Measurements from ENCODE around the gene TMEM273.
A peak's percentile ranks its signal among the peaks of the same experiment; 100 is the strongest.

TMEM273 gene, protein sequence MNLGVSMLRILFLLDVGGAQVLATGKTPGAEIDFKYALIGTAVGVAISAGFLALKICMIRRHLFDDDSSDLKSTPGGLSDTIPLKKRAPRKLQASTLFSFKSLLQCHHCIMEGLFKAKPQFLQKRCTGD

DNA sequence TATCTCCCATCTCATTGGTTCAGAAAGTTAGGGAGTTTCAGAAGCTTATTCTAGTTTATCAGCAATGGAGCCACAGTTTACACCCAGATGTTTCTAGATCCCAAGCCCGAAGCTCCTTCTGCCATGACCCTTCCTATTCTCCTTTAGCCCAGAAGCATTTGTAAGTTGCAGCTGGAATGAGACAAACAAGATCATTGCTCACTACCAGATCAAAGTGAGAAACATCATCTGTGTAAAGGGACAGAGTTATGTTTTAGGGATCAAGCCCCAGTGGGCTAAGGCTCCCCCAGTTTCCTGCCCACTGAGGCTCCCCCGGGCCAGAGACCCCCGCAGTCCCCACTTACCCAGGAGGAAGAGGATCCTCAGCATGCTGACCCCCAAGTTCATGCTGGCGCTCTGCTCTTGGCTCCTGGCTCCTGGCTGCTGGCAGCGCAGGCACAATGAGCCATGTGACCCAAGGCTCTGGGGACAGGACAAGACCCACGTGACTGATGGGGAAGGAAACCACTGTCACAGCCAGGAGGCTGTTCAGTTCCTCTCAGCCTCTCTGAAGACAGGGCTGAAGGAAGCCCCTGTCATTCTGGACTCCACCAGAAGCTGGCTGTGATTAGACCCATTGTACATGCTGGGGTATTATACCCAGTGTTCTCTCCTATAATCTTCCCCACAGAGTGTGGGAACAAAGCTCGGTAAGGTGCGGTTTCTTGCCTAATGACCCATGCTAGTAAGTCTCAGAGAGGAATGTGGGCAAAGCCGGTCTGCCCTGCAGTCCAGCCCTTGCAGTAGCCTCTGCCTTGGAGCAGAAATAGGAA lies at the start of gene TMEM273:
TSS of gene TMEM273 (minus strand) at position 442 of the 812 bp plus-strand sequence. CDS start at position 387, 55 bp downstream.
- no peaks in the 10 kb centered on the region for H3K36me3 ChIP-seq (ENCODE audit: control insufficient read depth in 5 of 5, insufficient read depth in 5 of 5, low read length in 5 of 5)
- no peaks in the 10 kb centered on the region for H3K27me3 ChIP-seq (ENCODE audit: control insufficient read depth in 5 of 5, insufficient read depth in 4 of 5, low read length in 5 of 5)
- peak within 1 kb of the TSS; percentile 58 to 69 (median 64) for H3K4me3 ChIP-seq (ENCODE audit: low read depth in 1 of 5, low read length in 5 of 5)
- H3K4me1 ChIP-seq (ENCODE audit: control insufficient read depth in 5 of 5, insufficient read depth in 5 of 5, low read length in 5 of 5), result peaks cover 7 to 60% (median 38%) of the 10 kb centered on the region in 5 donors
- peak within 1 kb of the TSS; percentile 88 for H3K27ac ChIP-seq (ENCODE audit: low read depth, low read length)
- H3K9me3 ChIP-seq (ENCODE audit: control insufficient read depth in 5 of 5, low read length in 5 of 5), result no peaks in the 10 kb centered on the region
- H3K9ac ChIP-seq (ENCODE audit: low read length in 5 of 5), result peak within 1 kb of the TSS in 4 of 5 donors; percentile 19 to 75 (median 47)

DNA sequence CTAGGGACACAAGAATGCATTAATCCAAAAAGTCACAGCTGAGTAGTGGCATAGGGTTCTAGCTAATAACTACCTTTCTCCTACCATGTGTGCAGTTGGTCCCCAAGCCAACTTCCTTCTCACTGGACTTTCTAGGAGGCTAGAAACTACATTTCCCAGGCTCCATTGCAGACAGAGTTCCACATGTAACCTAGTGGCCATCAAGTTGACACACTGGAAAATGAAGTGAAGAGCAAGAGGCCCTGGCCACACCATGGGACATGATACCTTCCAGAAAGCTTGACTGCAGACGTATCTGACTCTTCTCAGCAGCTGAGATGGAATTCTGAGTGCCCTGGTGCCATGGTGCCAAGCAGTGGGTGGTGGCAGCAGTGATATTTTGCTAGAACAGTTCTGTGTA lies 49.8 kb upstream of the TMEM273 start:
- Histone ChIP-seq H3K4me1 (ENCODE audit: control insufficient read depth in 5 of 5, insufficient read depth in 5 of 5, low read length in 5 of 5) (peaks cover 0 to 8% (median 3%) of the 10 kb centered on the region in 5 donors), H3K4me3 (ENCODE audit: low read depth in 1 of 5, low read length in 5 of 5) (no peak overlapping the region), H3K27ac (ENCODE audit: low read depth, low read length) (no peak overlapping the region), H3K27me3 (ENCODE audit: control insufficient read depth in 5 of 5, insufficient read depth in 4 of 5, low read length in 5 of 5) (no peaks in the 10 kb centered on the region), H3K9me3 (ENCODE audit: control insufficient read depth in 5 of 5, low read length in 5 of 5) (no peaks in the 10 kb centered on the region), H3K9ac (ENCODE audit: low read length in 5 of 5) (no peak overlapping the region), H3K36me3 (ENCODE audit: control insufficient read depth in 5 of 5, insufficient read depth in 5 of 5, low read length in 5 of 5) (no peaks in the 10 kb centered on the region)

DNA sequence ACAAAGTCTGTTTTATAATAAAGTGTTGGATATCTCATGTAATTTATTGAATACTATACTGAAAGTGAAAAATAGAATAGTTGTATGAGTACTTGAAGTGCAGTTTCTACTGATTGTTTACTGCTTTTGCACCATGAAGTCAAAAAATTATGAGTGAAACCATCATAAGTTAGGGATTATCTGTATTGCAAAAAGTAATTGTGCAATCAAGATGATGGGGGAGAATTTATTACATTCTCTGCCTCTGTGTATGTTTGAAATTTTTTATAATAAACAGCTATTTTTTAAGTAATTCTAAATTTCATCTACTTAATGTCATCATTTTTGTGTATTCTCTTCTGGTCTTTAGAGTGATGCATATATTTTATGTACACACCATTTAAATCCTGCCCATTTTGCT lies 47.2 kb upstream of the TMEM273 start:
- Histone ChIP-seq H3K27me3 (ENCODE audit: control insufficient read depth in 5 of 5, insufficient read depth in 4 of 5, low read length in 5 of 5) (no peaks in the 10 kb centered on the region), H3K4me3 (ENCODE audit: low read depth in 1 of 5, low read length in 5 of 5) (no peak overlapping the region), H3K36me3 (ENCODE audit: control insufficient read depth in 5 of 5, insufficient read depth in 5 of 5, low read length in 5 of 5) (no peaks in the 10 kb centered on the region), H3K9me3 (ENCODE audit: control insufficient read depth in 5 of 5, low read length in 5 of 5) (no peaks in the 10 kb centered on the region), H3K9ac (ENCODE audit: low read length in 5 of 5) (no peak overlapping the region), H3K27ac (ENCODE audit: low read depth, low read length) (no peak overlapping the region), H3K4me1 (ENCODE audit: control insufficient read depth in 5 of 5, insufficient read depth in 5 of 5, low read length in 5 of 5) (peaks cover 0 to 3% (median 0%) of the 10 kb centered on the region in 5 donors)

DNA sequence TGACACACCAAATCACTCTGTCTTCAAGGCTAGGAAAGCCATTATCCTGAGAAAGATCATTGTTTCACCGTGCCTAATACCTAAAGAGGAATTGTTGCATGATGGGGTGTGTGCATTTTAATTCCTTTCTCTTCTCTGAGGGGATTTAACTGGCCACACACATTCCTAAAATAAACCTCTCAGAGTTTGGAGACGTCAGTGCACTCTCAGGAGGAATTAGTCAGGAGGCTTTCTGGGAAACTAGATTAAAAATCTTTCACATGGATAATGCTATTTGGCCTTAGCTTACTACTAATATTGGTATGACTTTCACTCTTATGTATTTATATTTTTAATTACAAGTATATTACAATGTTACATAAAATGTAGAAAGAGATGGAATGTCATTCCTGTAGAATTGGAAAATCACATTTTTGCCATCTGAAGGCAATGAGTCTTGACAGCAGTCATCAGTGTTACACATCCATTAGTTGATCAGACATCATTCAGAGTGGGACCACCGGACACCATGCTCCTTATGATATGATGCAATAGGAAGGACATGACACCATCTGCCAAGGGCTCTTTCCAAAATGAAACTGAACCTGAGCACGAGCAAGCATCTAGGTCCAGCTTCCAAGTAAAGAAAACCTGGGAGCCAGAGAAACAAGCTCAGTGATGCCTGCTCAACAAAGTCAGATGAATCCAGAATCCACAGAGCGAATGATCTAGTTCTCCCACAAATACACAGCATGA lies 43.1 kb upstream of the TMEM273 start:
- Histone ChIP-seq H3K27ac (ENCODE audit: low read depth, low read length) (no peak overlapping the region), H3K4me3 (ENCODE audit: low read depth in 1 of 5, low read length in 5 of 5) (no peak overlapping the region), H3K9me3 (ENCODE audit: control insufficient read depth in 5 of 5, low read length in 5 of 5) (no peaks in the 10 kb centered on the region), H3K36me3 (ENCODE audit: control insufficient read depth in 5 of 5, insufficient read depth in 5 of 5, low read length in 5 of 5) (no peaks in the 10 kb centered on the region), H3K4me1 (ENCODE audit: control insufficient read depth in 5 of 5, insufficient read depth in 5 of 5, low read length in 5 of 5) (peaks cover 0 to 17% (median 0%) of the 10 kb centered on the region in 5 donors), H3K27me3 (ENCODE audit: control insufficient read depth in 5 of 5, insufficient read depth in 4 of 5, low read length in 5 of 5) (peaks cover 0 to 3% (median 0%) of the 10 kb centered on the region in 5 donors), H3K9ac (ENCODE audit: low read length in 5 of 5) (no peak overlapping the region)

DNA sequence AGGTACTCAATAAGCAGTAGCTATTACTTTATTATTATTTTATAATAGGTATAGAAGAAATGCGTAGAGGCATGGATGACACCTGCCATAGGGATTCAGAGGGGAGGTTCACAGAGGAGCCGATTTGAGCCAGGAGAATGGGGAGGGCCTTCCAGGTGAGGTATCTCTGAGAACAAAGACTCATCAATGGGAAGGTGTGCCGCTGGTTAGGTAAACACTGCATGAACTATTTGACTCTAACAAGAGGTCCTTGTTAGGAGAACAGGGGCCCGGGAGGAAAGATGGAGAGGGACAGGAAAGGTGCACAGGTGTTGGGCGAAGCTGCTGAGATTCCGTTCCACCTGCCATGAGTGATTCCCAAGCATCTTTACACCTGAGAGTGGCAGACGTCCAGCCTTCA lies 41.8 kb upstream of the TMEM273 start:
- Histone ChIP-seq H3K27ac (ENCODE audit: low read depth, low read length) (no peak overlapping the region), H3K36me3 (ENCODE audit: control insufficient read depth in 5 of 5, insufficient read depth in 5 of 5, low read length in 5 of 5) (no peaks in the 10 kb centered on the region), H3K9me3 (ENCODE audit: control insufficient read depth in 5 of 5, low read length in 5 of 5) (no peaks in the 10 kb centered on the region), H3K4me1 (ENCODE audit: control insufficient read depth in 5 of 5, insufficient read depth in 5 of 5, low read length in 5 of 5) (peaks cover 0 to 18% (median 3%) of the 10 kb centered on the region in 5 donors), H3K9ac (ENCODE audit: low read length in 5 of 5) (no peak overlapping the region), H3K4me3 (ENCODE audit: low read depth in 1 of 5, low read length in 5 of 5) (no peak overlapping the region), H3K27me3 (ENCODE audit: control insufficient read depth in 5 of 5, insufficient read depth in 4 of 5, low read length in 5 of 5) (peaks cover 0 to 3% (median 0%) of the 10 kb centered on the region in 5 donors)

DNA sequence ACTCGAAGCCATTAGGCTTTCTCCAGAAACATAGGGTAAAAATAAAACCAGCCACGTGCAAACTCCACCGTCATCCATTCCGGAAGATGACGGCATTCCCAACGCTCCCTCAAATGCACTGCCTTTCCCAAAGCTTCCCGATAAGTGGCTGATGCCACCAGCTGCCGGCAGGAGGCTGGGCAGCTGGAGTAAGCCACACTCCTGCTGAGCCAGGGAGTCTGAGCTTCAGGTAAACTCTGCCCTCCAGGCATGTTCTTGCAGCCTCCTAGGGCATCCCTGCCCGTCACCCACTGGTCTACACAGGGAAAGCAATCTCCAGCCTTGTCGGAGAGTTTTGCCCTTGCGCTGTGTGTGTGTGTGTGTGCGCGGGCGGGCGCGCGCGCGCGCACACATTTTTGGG lies 40.5 kb upstream of the TMEM273 start:
- Histone ChIP-seq H3K4me3 (ENCODE audit: low read depth in 1 of 5, low read length in 5 of 5) (no peak overlapping the region), H3K9ac (ENCODE audit: low read length in 5 of 5) (no peak overlapping the region), H3K27ac (ENCODE audit: low read depth, low read length) (no peak overlapping the region), H3K36me3 (ENCODE audit: control insufficient read depth in 5 of 5, insufficient read depth in 5 of 5, low read length in 5 of 5) (no peaks in the 10 kb centered on the region), H3K9me3 (ENCODE audit: control insufficient read depth in 5 of 5, low read length in 5 of 5) (peaks cover 0 to under 1% (median 0%) of the 10 kb centered on the region in 5 donors), H3K27me3 (ENCODE audit: control insufficient read depth in 5 of 5, insufficient read depth in 4 of 5, low read length in 5 of 5) (peaks cover 0 to 3% (median 0%) of the 10 kb centered on the region in 5 donors), H3K4me1 (ENCODE audit: control insufficient read depth in 5 of 5, insufficient read depth in 5 of 5, low read length in 5 of 5) (peaks cover 0 to 18% (median 3%) of the 10 kb centered on the region in 5 donors)

DNA sequence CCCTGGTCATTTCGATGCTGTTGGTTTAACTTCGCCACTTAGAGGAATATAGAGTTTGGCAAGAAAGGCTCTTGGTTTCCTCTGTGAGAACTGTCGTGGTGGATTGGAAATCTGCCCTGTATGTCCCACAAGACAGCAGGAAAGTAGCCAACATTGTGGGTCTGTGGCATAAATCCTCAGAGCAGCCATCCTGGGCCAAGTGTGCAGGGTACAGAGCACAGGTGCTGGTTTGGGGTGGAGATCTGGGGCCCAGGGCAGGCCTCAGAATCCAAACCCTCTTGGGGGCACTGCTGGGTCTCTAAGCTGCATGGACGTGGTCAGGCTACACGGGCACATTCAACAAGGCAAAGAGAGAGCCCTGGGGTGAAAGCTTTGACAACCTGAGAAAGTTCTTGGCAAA lies 39.2 kb upstream of the TMEM273 start:
- no peak overlapping the region for H3K9ac ChIP-seq (ENCODE audit: low read length in 5 of 5)
- no peaks in the 10 kb centered on the region for H3K36me3 ChIP-seq (ENCODE audit: control insufficient read depth in 5 of 5, insufficient read depth in 5 of 5, low read length in 5 of 5)
- peaks cover 0 to 3% (median 0%) of the 10 kb centered on the region in 5 donors for H3K9me3 ChIP-seq (ENCODE audit: control insufficient read depth in 5 of 5, low read length in 5 of 5)
- H3K4me3 ChIP-seq (ENCODE audit: low read depth in 1 of 5, low read length in 5 of 5), result no peak overlapping the region
- H3K27ac ChIP-seq (ENCODE audit: low read depth, low read length), result no peak overlapping the region
- H3K27me3 ChIP-seq (ENCODE audit: control insufficient read depth in 5 of 5, insufficient read depth in 4 of 5, low read length in 5 of 5), result peaks cover 0 to 3% (median 0%) of the 10 kb centered on the region in 5 donors
- peaks cover 0 to 18% (median 3%) of the 10 kb centered on the region in 5 donors for H3K4me1 ChIP-seq (ENCODE audit: control insufficient read depth in 5 of 5, insufficient read depth in 5 of 5, low read length in 5 of 5)

DNA sequence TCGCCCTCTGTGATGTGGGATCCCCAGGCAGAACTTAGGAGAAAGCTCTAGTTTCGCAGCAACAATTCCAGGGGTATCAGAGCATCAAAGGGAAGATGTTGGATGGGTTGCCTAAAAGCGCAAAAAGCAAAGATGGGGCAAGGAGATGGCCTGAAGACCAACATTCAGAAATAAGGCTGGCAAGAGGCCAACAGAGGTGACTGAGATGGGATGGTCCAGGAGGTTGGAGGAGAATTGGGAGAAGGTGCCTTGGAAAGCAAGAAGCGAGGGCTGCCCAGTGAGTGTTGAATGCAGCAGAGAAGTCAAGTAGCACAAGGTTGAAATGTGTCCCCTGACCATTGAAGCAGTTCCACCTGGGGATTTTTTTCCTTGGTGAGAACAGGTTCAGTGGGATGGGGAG lies 38.4 kb upstream of the TMEM273 start:
- Histone ChIP-seq H3K27me3 (ENCODE audit: control insufficient read depth in 5 of 5, insufficient read depth in 4 of 5, low read length in 5 of 5) (peaks cover 0 to 3% (median 0%) of the 10 kb centered on the region in 5 donors), H3K36me3 (ENCODE audit: control insufficient read depth in 5 of 5, insufficient read depth in 5 of 5, low read length in 5 of 5) (no peaks in the 10 kb centered on the region), H3K4me1 (ENCODE audit: control insufficient read depth in 5 of 5, insufficient read depth in 5 of 5, low read length in 5 of 5) (peaks cover 0 to 18% (median 3%) of the 10 kb centered on the region in 5 donors), H3K9me3 (ENCODE audit: control insufficient read depth in 5 of 5, low read length in 5 of 5) (peaks cover 0 to 3% (median 0%) of the 10 kb centered on the region in 5 donors), H3K4me3 (ENCODE audit: low read depth in 1 of 5, low read length in 5 of 5) (no peak overlapping the region), H3K9ac (ENCODE audit: low read length in 5 of 5) (no peak overlapping the region), H3K27ac (ENCODE audit: low read depth, low read length) (no peak overlapping the region)

DNA sequence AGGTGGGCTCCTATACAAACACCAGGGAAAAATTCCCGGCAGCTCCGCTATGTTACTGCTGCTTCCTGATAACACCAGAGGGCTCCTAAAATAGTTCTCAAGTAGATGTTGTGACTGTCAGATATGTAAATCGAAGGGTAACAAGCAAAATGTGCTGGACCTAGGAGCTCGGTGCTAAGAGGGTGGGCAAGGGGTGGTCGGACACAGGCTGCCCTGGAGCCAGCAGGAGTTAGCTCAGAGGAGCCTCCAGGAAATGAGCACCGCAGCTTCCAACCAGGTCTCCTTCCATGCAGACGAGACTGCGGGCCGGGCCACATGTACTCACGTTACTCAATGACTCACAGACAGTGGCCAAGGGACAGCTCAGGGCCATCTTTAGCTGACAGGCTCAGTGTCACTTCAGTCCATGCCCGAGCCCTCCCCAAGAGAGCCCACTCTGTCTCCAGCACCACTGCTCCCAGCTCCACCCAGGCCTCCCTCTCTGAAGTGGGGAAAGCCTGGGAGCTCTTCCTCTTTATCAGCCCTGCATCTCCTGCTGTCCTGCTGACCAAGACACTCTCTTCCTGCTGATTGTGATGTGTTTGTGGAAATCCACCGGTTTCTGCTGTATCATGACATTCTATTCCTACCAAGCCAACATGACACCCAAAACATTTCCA lies 37.2 kb upstream of the TMEM273 start:
- Histone ChIP-seq H3K4me1 (ENCODE audit: control insufficient read depth in 5 of 5, insufficient read depth in 5 of 5, low read length in 5 of 5) (peaks cover 0 to 18% (median 3%) of the 10 kb centered on the region in 5 donors), H3K4me3 (ENCODE audit: low read depth in 1 of 5, low read length in 5 of 5) (no peak overlapping the region), H3K9ac (ENCODE audit: low read length in 5 of 5) (no peak overlapping the region), H3K27me3 (ENCODE audit: control insufficient read depth in 5 of 5, insufficient read depth in 4 of 5, low read length in 5 of 5) (peaks cover 0 to 3% (median 0%) of the 10 kb centered on the region in 5 donors), H3K9me3 (ENCODE audit: control insufficient read depth in 5 of 5, low read length in 5 of 5) (peaks cover 0 to 3% (median 0%) of the 10 kb centered on the region in 5 donors), H3K36me3 (ENCODE audit: control insufficient read depth in 5 of 5, insufficient read depth in 5 of 5, low read length in 5 of 5) (no peaks in the 10 kb centered on the region), H3K27ac (ENCODE audit: low read depth, low read length) (no peak overlapping the region)
